Measurements from ENCODE around the gene PSMD1. TPM values are rescaled to one million over a fixed set of nuclear protein-coding genes. Genes with fewer than 3 reads are reported as not detected.
"Not testable (repeated sequence)": the region's sequence is repeated elsewhere in the genome, so short reads cannot be mapped to it uniquely, and the experiment has no call there.

Gene PSMD1
- total and polyA plus RNA-seq, 5 donors = 35.6 to 88.6 (median 80.3) TPM

DNA sequence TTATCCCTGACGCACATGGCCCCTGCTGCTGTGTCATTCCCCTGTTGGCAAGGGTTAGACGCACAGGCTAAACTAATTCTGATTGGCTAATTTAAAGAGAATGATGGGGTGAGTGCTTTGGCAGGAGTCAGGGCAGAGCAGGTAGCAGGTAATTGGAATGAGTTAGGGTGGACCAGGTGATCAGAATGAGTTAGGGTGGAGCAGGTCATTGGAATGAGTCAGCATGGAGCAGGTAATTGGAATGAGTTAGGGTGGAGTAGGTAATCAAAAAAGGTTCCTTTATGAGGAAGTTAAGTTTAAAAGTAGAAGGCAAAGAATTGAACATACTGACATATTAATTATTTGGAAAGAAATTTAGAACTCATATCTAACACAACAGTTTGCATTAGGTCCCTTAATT, 43.7 kb downstream of the PSMD1 start:
- H3K4me1 ChIP-seq (ENCODE audit: control insufficient read depth, insufficient read depth, low read length); H3K27me3 ChIP-seq (ENCODE audit: control insufficient read depth, insufficient read depth); ATAC-seq; H3K9me3 ChIP-seq (ENCODE audit: control insufficient read depth, low read length); H3K27ac ChIP-seq (ENCODE audit: low read length); H3K4me3 ChIP-seq (ENCODE audit: low read length); DNase-seq: not testable (repeated sequence)
- 98% methylated on average over 2 of the region's 2 CpGs for WGBS
- intact Hi-C loops (cut with DNase I) = loop anchor here in 3 of 4 donors (5.0 to 10.0 kb wide), 4 partner anchors 92 to 354 kb away; partner anchors contain the start of gene ARMC9 (in 1 of the 3)

DNA sequence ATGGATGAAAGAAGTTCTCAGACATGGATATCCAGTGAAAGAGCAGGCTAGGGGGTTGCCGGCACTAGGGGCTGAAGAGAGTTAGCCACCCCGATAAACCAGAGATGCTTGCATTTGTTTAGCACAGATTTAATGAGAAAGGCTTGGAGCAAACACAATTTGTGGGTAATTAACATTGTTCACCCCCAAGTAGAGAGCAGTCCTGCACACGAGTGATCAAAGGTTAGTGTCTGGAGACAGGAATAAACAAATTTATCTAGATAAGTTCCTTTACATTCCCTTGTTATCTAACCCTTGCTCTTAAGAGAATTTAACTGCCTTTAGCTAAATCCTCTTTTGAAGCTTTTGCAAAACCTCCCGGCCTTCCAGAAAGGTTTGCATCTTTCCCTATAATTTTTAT, 44.3 kb downstream of the PSMD1 start:
- no peak for DNase-seq
- 96% methylated on average over 4 of the region's 4 CpGs for WGBS
- Histone ChIP-seq H3K9me3 (ENCODE audit: control insufficient read depth, low read length) (peaks cover 3% of the 10 kb centered on the region), H3K4me1 (ENCODE audit: control insufficient read depth, insufficient read depth, low read length) (no peaks in the 10 kb centered on the region), H3K27me3 (ENCODE audit: control insufficient read depth, insufficient read depth) (no peaks in the 10 kb centered on the region), H3K27ac (ENCODE audit: low read length) (no peak overlapping the region), H3K4me3 (ENCODE audit: low read length) (no peak overlapping the region)
- ATAC-seq = no peak
- intact Hi-C loops (cut with DNase I) = loop anchor here in 3 of 4 donors (5.0 to 10.0 kb wide), 4 partner anchors 91 to 354 kb away; partner anchors contain the start of gene ARMC9 (in 1 of the 3)

DNA sequence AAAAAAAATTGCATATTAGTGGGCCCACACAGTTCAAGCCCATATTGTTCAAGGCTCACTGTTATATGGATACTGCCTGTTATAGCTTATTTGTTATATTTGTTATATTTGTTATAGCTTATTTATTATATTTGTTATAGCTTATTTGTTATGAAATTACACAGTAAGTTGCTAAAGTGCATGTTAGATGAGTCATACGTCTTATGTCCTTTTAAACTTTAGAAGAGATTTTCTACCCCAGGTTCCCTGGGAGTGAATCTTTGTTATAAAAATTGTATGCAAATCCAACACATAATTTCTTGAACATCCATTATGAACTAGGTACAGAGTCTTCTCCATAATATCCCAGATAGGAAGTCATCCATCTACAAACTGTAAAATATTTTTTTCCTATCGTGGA, 46.1 kb downstream of the PSMD1 start:
- ATAC-seq (no peak), DNase-seq (no peak)
- Histone ChIP-seq H3K4me1 (ENCODE audit: control insufficient read depth, insufficient read depth, low read length) (no peaks in the 10 kb centered on the region), H3K27me3 (ENCODE audit: control insufficient read depth, insufficient read depth) (no peaks in the 10 kb centered on the region), H3K4me3 (ENCODE audit: low read length) (no peak overlapping the region), H3K27ac (ENCODE audit: low read length) (no peak overlapping the region), H3K9me3 (ENCODE audit: control insufficient read depth, low read length) (peaks cover 3% of the 10 kb centered on the region)
- intact Hi-C loops (cut with DNase I) = loop anchor here in 3 of 4 donors (5.0 to 10.0 kb wide), 4 partner anchors 90 to 352 kb away; partner anchors contain the start of gene ARMC9 (in 1 of the 3)
- 86% methylated on average over 2 of the region's 2 CpGs for WGBS

DNA sequence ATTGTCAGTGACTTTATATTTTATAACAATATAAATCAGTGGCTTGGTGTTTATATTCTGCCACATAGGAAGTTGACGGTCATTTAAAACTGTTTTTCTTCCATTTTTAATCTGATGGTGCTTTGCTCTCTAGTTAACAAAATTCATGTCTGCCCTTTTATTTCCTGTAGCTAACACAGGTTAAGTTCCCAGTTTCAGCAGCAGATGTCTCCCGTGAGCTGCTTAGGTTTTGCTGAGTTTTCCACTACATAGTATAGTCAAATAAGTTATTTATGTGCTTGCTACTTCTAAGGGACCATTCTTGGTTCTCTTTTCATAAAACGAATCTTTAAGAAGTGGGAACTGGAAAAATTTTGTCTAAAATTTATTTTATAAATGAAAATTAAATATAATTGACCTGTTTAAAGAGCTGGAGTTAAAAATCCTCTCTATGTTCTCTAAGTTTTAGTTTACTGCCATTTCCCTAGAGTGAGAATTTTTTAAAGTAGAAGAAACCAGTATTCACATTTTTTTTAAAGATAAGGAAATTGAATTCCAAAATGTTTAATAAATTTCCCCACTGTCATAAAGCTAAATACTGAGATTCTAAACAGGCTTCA, 47.5 kb downstream of the PSMD1 start:
- intact Hi-C loops (cut with DNase I) = loop anchor here in 3 of 4 donors (5.0 to 10.0 kb wide), 4 partner anchors 88 to 351 kb away; partner anchors contain the start of gene ARMC9 (in 1 of the 3)
- Histone ChIP-seq H3K4me1 (ENCODE audit: control insufficient read depth, insufficient read depth, low read length) (no peaks in the 10 kb centered on the region), H3K27me3 (ENCODE audit: control insufficient read depth, insufficient read depth) (no peaks in the 10 kb centered on the region), H3K27ac (ENCODE audit: low read length) (no peak overlapping the region), H3K4me3 (ENCODE audit: low read length) (no peak overlapping the region), H3K9me3 (ENCODE audit: control insufficient read depth, low read length) (peaks cover 3% of the 10 kb centered on the region)
- DNase-seq (peak in 2 of 3 donors; percentile 45 to 71), ATAC-seq (peak; percentile 84 to 86)
- 11% methylated on average over 3 of the region's 3 CpGs for WGBS

DNA sequence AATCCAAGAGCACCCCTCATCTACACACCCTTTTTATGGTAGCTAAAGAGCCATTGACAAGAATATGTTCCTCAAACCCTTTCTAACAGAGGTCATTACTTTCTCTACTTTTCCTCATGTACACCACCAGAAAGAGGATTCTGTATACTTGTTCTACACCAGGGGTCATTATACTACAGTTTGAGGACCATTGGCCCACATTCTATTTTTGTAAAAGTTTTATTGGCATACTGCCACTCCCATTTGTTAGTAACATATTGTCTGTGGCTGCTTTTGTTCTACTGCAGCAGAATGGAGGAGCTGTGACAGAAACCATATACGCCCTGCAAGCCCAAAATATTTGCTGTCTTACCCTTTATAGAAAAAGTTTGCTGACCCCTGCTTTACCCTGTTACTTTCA, 53.9 kb downstream of the PSMD1 start:
- no peak for DNase-seq
- H3K27ac ChIP-seq (ENCODE audit: low read length) = no peak overlapping the region
- H3K4me1 ChIP-seq (ENCODE audit: control insufficient read depth, insufficient read depth, low read length) = no peaks in the 10 kb centered on the region
- intact Hi-C loops (cut with DNase I) = no loop called here
- 28% methylated on average over 1 of the region's 1 CpG for WGBS
- H3K4me3 ChIP-seq (ENCODE audit: low read length) = no peak overlapping the region
- no peaks in the 10 kb centered on the region for H3K9me3 ChIP-seq (ENCODE audit: control insufficient read depth, low read length)
- peak; percentile 60 to 74 for ATAC-seq
- H3K27me3 ChIP-seq (ENCODE audit: control insufficient read depth, insufficient read depth) = no peaks in the 10 kb centered on the region

DNA sequence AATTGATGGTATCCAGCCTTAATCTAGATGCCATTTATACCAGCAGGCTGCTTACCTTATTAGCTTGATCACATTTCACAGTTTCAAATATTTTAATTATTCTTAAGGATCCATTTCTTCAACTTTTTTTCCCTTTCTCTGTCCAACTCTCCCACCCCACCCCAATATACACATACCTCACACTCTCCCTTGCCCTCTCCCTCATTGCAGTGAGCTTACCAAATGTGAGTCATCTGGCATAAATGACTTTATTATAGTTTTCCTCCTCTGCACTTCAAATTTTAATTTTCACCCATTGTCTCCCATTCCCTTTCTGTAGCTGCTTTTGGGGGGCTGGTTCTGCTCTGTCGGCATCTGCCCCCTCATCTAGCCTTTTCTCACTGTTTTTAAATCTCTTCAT, 55.3 kb downstream of the PSMD1 start:
- Histone ChIP-seq H3K4me3 (ENCODE audit: low read length) (no peak overlapping the region), H3K27me3 (ENCODE audit: control insufficient read depth, insufficient read depth) (no peaks in the 10 kb centered on the region), H3K27ac (ENCODE audit: low read length) (no peak overlapping the region), H3K9me3 (ENCODE audit: control insufficient read depth, low read length) (no peaks in the 10 kb centered on the region), H3K4me1 (ENCODE audit: control insufficient read depth, insufficient read depth, low read length) (no peaks in the 10 kb centered on the region)
- intact Hi-C loops (cut with DNase I) = no loop called here
- ATAC-seq (no peak), DNase-seq (no peak)
- 94% methylated on average over 1 of the region's 1 CpG for WGBS

DNA sequence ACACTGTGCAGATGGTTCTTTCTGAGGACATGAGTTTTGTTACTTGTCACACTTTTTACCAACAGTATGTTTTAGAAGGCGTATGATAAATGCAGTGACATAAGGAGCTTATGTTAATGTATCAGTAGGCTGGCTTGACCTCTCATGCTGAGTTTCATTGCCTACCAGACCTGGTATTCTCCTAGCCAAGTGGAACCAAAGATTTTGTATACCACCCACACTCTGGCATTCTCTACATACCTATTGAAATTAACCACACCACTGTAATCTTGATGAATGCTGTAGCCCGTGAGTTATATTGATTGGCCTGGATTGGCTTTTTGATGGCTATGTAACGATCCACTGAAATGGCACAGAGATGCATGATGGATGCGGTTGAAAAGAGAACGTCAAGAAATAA, 56.8 kb downstream of the PSMD1 start:
- DNase-seq = no peak
- intact Hi-C loops (cut with DNase I) = no loop called here
- no peak for ATAC-seq
- WGBS = 95% methylated on average over 5 of the region's 5 CpGs
- no peaks in the 10 kb centered on the region for H3K9me3 ChIP-seq (ENCODE audit: control insufficient read depth, low read length)
- no peak overlapping the region for H3K4me3 ChIP-seq (ENCODE audit: low read length)
- no peaks in the 10 kb centered on the region for H3K4me1 ChIP-seq (ENCODE audit: control insufficient read depth, insufficient read depth, low read length)
- no peak overlapping the region for H3K27ac ChIP-seq (ENCODE audit: low read length)
- H3K27me3 ChIP-seq (ENCODE audit: control insufficient read depth, insufficient read depth) = no peaks in the 10 kb centered on the region

DNA sequence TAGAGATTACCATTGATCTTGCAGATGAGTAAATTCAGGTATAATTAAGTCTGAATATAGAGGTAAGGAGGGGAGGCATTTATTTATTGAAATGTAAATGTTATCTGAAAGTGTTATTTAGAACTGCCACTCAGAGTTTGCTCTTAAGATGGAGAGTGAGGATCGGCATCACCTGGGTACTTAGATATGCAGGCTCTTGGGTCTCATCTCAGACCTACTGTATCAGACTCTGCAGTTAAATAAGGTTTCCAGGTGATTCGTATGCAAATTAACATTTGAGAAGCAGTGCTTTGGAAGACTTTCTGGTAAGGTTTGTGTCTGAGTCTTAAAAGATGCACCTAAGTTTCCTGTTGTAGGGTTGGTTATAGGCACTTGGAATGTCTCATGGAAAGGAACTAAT, 59.0 kb downstream of the PSMD1 start:
- no peak for ATAC-seq
- intact Hi-C loops (cut with DNase I) = no loop called here
- 90% methylated on average over 2 of the region's 2 CpGs for WGBS
- no peak overlapping the region for H3K27ac ChIP-seq (ENCODE audit: low read length)
- no peak overlapping the region for H3K4me3 ChIP-seq (ENCODE audit: low read length)
- no peak for DNase-seq
- no peaks in the 10 kb centered on the region for H3K4me1 ChIP-seq (ENCODE audit: control insufficient read depth, insufficient read depth, low read length)
- no peaks in the 10 kb centered on the region for H3K27me3 ChIP-seq (ENCODE audit: control insufficient read depth, insufficient read depth)
- no peaks in the 10 kb centered on the region for H3K9me3 ChIP-seq (ENCODE audit: control insufficient read depth, low read length)

DNA sequence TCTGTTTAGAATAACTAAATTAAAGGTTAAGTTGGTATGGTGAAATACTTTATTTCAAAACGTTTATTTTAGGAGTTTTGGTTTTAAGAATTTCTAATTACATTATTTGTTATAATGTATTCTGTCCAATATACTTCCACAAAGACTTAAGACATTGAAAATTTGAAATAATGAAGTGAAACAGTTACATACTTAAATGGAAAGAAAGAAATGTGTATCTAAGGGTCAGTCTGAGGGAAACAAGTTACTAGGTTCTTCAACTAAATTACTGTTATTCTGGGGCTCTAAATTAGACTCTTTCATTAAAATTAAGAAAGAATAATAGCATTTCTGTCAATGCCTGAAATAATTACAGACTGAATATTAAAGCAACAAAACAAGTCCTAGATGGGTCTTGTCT, 60.5 kb downstream of the PSMD1 start:
- Histone ChIP-seq H3K27me3 (ENCODE audit: control insufficient read depth, insufficient read depth) (no peaks in the 10 kb centered on the region), H3K27ac (ENCODE audit: low read length) (no peak overlapping the region), H3K4me1 (ENCODE audit: control insufficient read depth, insufficient read depth, low read length) (no peaks in the 10 kb centered on the region), H3K9me3 (ENCODE audit: control insufficient read depth, low read length) (no peaks in the 10 kb centered on the region), H3K4me3 (ENCODE audit: low read length) (no peak overlapping the region)
- WGBS = 44% methylated on average over 1 of the region's 1 CpG
- no peak for DNase-seq
- intact Hi-C loops (cut with DNase I) = no loop called here
- no peak for ATAC-seq

DNA sequence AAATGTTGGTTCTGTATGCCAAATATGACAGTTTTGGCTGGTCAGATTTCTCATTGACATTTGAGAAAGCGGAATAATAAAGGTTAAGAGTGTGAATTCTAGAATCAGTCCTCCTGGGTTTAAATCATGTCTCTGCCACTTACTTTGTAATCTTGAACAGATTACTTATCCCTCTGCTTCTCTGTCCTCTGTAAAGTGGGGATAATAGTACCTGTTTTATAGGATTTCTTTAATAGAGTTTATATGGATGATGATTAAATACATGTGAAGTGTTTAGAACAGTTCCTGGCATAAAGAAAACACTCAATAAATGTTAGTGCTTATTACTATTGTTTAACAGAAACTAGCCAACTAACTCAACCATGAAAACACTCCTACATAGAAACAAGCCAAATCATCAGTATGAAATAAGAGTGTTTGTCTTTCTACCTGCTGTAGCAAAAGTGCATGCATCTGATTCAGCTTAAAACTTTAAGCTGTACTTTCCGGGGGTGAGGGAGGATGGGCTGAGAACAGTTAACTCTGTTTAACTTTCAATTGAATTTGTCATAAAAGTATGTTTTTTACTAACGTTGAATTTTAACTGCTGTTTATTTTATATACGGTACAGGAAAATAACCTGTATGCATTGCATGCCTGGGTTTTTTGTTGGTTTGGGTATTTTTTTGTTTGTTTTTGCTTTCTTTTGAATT, 61.4 kb downstream of the PSMD1 start:
- no peaks in the 10 kb centered on the region for H3K9me3 ChIP-seq (ENCODE audit: control insufficient read depth, low read length)
- H3K4me3 ChIP-seq (ENCODE audit: low read length) = no peak overlapping the region
- no peak for ATAC-seq
- 75% methylated on average over 4 of the region's 4 CpGs for WGBS
- H3K27ac ChIP-seq (ENCODE audit: low read length) = no peak overlapping the region
- H3K27me3 ChIP-seq (ENCODE audit: control insufficient read depth, insufficient read depth) = no peaks in the 10 kb centered on the region
- intact Hi-C loops (cut with DNase I) = no loop called here
- no peak for DNase-seq
- H3K4me1 ChIP-seq (ENCODE audit: control insufficient read depth, insufficient read depth, low read length) = no peaks in the 10 kb centered on the region

DNA sequence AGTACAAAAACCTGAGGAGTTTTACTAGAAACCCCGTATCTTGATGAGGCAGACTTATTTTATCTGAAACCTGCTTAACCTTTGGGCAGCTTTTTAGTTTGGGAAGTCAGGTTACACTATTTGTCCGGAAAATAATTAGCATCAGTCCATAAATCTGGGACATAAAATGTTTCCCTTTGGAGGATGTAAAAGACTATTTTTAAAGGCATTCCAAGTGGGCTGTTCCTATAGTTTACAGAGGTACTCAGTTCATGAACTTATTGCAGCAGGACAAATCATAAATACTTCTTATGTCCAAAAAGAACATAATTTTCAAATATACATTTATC, 61.9 kb downstream of the PSMD1 start:
- no peaks in the 10 kb centered on the region for H3K9me3 ChIP-seq (ENCODE audit: control insufficient read depth, low read length)
- no peak overlapping the region for H3K27ac ChIP-seq (ENCODE audit: low read length)
- no peaks in the 10 kb centered on the region for H3K27me3 ChIP-seq (ENCODE audit: control insufficient read depth, insufficient read depth)
- intact Hi-C loops (cut with DNase I) = no loop called here
- H3K4me1 ChIP-seq (ENCODE audit: control insufficient read depth, insufficient read depth, low read length) = no peaks in the 10 kb centered on the region
- no peak for ATAC-seq
- no peak overlapping the region for H3K4me3 ChIP-seq (ENCODE audit: low read length)
- DNase-seq = no peak
- 79% methylated on average over 2 of the region's 2 CpGs for WGBS
